ENCODE results near the gene MYO16. TPM values are rescaled to one million over a fixed set of nuclear protein-coding genes. Genes with fewer than 3 reads are reported as not detected.

The MYO16 gene
- total and polyA plus RNA-seq, 2 experiments from 2014 or later, result 0.02 to 0.15 TPM

- H3K27me3 ChIP-seq, result no peaks in the 10 kb centered on the region
- DNase-seq (ENCODE audit: low read depth in 1 of 2, low spot score in 1 of 2), result no peak
- H3K36me3 ChIP-seq, result no peaks in the 10 kb centered on the region
- TF ChIP-seq CTCF (IDR thresholded peaks at IDR 0.05; ENCODE audit: low read depth, low read length), result no peak
- H3K4me3 ChIP-seq, result no peak overlapping the region
- H3K4me1 ChIP-seq (ENCODE audit: low read depth), result no peaks in the 10 kb centered on the region
- no peak overlapping the region for H3K27ac ChIP-seq
- no peaks in the 10 kb centered on the region for H3K9me3 ChIP-seq (ENCODE audit: low read depth)
Observed at GRCh38 chr13:109101550-109102144, 472.2 kb downstream of the MYO16 start.

- no peaks in the 10 kb centered on the region for H3K27me3 ChIP-seq
- no peaks in the 10 kb centered on the region for H3K9me3 ChIP-seq (ENCODE audit: low read depth)
- no peaks in the 10 kb centered on the region for H3K36me3 ChIP-seq
- no peak overlapping the region for H3K4me3 ChIP-seq
- no peak for TF ChIP-seq CTCF (IDR thresholded peaks at IDR 0.05; ENCODE audit: low read depth, low read length)
- DNase-seq (ENCODE audit: low read depth in 1 of 2, low spot score in 1 of 2), result no peak
- no peak overlapping the region for H3K27ac ChIP-seq
- H3K4me1 ChIP-seq (ENCODE audit: low read depth), result no peaks in the 10 kb centered on the region
Observed at GRCh38 chr13:109105899-109106298, 476.5 kb downstream of the MYO16 start.

GRCh38 chr13:109110159-109110558, 480.7 kb downstream of the MYO16 start:
- no peaks in the 10 kb centered on the region for H3K27me3 ChIP-seq
- no peaks in the 10 kb centered on the region for H3K36me3 ChIP-seq
- DNase-seq (ENCODE audit: low read depth in 1 of 2, low spot score in 1 of 2), result no peak
- H3K9me3 ChIP-seq (ENCODE audit: low read depth), result no peaks in the 10 kb centered on the region
- H3K4me1 ChIP-seq (ENCODE audit: low read depth), result no peaks in the 10 kb centered on the region
- no peak overlapping the region for H3K27ac ChIP-seq
- no peak for TF ChIP-seq CTCF (IDR thresholded peaks at IDR 0.05; ENCODE audit: low read depth, low read length)
- H3K4me3 ChIP-seq, result no peak overlapping the region

GRCh38 chr13:109111141-109111540, 481.7 kb downstream of the MYO16 start:
- no peaks in the 10 kb centered on the region for H3K9me3 ChIP-seq (ENCODE audit: low read depth)
- no peak overlapping the region for H3K27ac ChIP-seq
- H3K27me3 ChIP-seq, result no peaks in the 10 kb centered on the region
- no peak overlapping the region for H3K4me3 ChIP-seq
- no peak for DNase-seq (ENCODE audit: low read depth in 1 of 2, low spot score in 1 of 2)
- no peak for TF ChIP-seq CTCF (IDR thresholded peaks at IDR 0.05; ENCODE audit: low read depth, low read length)
- no peaks in the 10 kb centered on the region for H3K4me1 ChIP-seq (ENCODE audit: low read depth)
- H3K36me3 ChIP-seq, result no peaks in the 10 kb centered on the region

GRCh38 chr13:109113427-109113826, 484.0 kb downstream of the MYO16 start:
- no peaks in the 10 kb centered on the region for H3K9me3 ChIP-seq (ENCODE audit: low read depth)
- no peak for DNase-seq (ENCODE audit: low read depth in 1 of 2, low spot score in 1 of 2)
- no peaks in the 10 kb centered on the region for H3K4me1 ChIP-seq (ENCODE audit: low read depth)
- H3K27me3 ChIP-seq, result no peaks in the 10 kb centered on the region
- H3K4me3 ChIP-seq, result no peak overlapping the region
- no peaks in the 10 kb centered on the region for H3K36me3 ChIP-seq
- no peak overlapping the region for H3K27ac ChIP-seq
- no peak for TF ChIP-seq CTCF (IDR thresholded peaks at IDR 0.05; ENCODE audit: low read depth, low read length)
